Ovary (tissue), 3 donors: ENCODE results near the gene ALDH9A1.

Source experiments
- EP300 ChIP-seq: sonication (generic); formaldehyde crosslinking; IDR thresholded peaks from one replicate; pipeline ENCODE4 v1.6.1; 2017; ENCODE audit warnings: antibody characterized with exemption
- POLR2A ChIP-seq: fragments of 450-650 bp; IDR thresholded peaks from one replicate; pipeline ENCODE4 v1.6.1; 2017; ENCODE audit warnings: antibody characterized with exemption, mild to moderate bottlenecking, moderate library complexity
- TF ChIP-seq, protein P1 (sequence below), 3 donors: fragments of 450-650 bp in 2 of 3; fragments of 200-600 bp in 1 of 3; IDR thresholded peaks; one replicate each; pipeline versions ENCODE4 v1.5.1 to v1.8.0; 2016 to 2022; ENCODE audit warnings: antibody characterized with exemption in 3 of 3, mild to moderate bottlenecking in 1 of 3
- donor health status: DM: no; HTN: no; CAD: no.

GRCh38 chr1:165650981-165651625 is 47.3 kb downstream of the ALDH9A1 start:
- TF ChIP-seq EP300 (no peak), POLR2A (no peak)
- TF ChIP-seq, protein P1, sequence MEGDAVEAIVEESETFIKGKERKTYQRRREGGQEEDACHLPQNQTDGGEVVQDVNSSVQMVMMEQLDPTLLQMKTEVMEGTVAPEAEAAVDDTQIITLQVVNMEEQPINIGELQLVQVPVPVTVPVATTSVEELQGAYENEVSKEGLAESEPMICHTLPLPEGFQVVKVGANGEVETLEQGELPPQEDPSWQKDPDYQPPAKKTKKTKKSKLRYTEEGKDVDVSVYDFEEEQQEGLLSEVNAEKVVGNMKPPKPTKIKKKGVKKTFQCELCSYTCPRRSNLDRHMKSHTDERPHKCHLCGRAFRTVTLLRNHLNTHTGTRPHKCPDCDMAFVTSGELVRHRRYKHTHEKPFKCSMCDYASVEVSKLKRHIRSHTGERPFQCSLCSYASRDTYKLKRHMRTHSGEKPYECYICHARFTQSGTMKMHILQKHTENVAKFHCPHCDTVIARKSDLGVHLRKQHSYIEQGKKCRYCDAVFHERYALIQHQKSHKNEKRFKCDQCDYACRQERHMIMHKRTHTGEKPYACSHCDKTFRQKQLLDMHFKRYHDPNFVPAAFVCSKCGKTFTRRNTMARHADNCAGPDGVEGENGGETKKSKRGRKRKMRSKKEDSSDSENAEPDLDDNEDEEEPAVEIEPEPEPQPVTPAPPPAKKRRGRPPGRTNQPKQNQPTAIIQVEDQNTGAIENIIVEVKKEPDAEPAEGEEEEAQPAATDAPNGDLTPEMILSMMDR (IDR thresholded peaks at IDR 0.05) = no peak
